Osteocyte (in vitro differentiated cells): ENCODE measurements around the gene HECW1. TPM values are rescaled to one million over a fixed set of nuclear protein-coding genes. Genes with fewer than 3 reads are reported as not detected.

Source experiments
- DNase-seq: peaks from one replicate; pipeline ENCODE4 v3.0.0; 2021; ENCODE audit warnings: mixed read lengths; ENCODE audit not compliant: unreplicated experiment; ENCODE audit errors: extremely low spot score
- H3K27ac Mint-ChIP-seq: one replicate; pipeline ENCODE4 v1.8.0; 2021; ENCODE audit warnings: mild to moderate bottlenecking, mixed read lengths; ENCODE audit not compliant: unreplicated experiment
- H3K27me3 Mint-ChIP-seq: one replicate; pipeline ENCODE4 v1.8.0; 2021; ENCODE audit warnings: mixed read lengths; ENCODE audit not compliant: unreplicated experiment
- H3K36me3 Mint-ChIP-seq: one replicate; pipeline ENCODE4 v1.8.0; 2021; ENCODE audit warnings: mixed read lengths; ENCODE audit not compliant: unreplicated experiment
- H3K4me1 Mint-ChIP-seq: one replicate; pipeline ENCODE4 v1.8.0; 2021; ENCODE audit warnings: mixed read lengths; ENCODE audit not compliant: unreplicated experiment
- H3K4me3 Mint-ChIP-seq: one replicate; pipeline ENCODE4 v1.8.0; 2021; ENCODE audit warnings: mild to moderate bottlenecking, moderate library complexity, mixed read lengths; ENCODE audit not compliant: unreplicated experiment
- H3K9me3 Mint-ChIP-seq: one replicate; pipeline ENCODE4 v1.8.0; 2021; ENCODE audit warnings: mixed read lengths; ENCODE audit not compliant: unreplicated experiment
- total RNA-seq: library from RNA; stranded (reverse); gene quantifications from 2 replicates; pipeline ENCODE4 v1.2.1, GENCODE V29; 2021
- TF ChIP-seq, protein P1 (sequence below): fragments of 200-600 bp; sonication (generic); IDR thresholded peaks from 2 replicates; pipeline ENCODE4 v1.5.0; 2021; ENCODE audit warnings: antibody characterized with exemption, mild to moderate bottlenecking, moderate library complexity

HECW1 gene
- total RNA-seq, 1 donor from 2014 or later = 0.16 TPM

- Mint-ChIP-seq H3K4me3 (no peak overlapping the region), H3K27ac (no peak overlapping the region), H3K9me3 (no peaks in the 10 kb centered on the region), H3K27me3 (peaks cover 44% of the 10 kb centered on the region), H3K4me1 (no peaks in the 10 kb centered on the region), H3K36me3 (no peaks in the 10 kb centered on the region)
- TF ChIP-seq, protein P1, sequence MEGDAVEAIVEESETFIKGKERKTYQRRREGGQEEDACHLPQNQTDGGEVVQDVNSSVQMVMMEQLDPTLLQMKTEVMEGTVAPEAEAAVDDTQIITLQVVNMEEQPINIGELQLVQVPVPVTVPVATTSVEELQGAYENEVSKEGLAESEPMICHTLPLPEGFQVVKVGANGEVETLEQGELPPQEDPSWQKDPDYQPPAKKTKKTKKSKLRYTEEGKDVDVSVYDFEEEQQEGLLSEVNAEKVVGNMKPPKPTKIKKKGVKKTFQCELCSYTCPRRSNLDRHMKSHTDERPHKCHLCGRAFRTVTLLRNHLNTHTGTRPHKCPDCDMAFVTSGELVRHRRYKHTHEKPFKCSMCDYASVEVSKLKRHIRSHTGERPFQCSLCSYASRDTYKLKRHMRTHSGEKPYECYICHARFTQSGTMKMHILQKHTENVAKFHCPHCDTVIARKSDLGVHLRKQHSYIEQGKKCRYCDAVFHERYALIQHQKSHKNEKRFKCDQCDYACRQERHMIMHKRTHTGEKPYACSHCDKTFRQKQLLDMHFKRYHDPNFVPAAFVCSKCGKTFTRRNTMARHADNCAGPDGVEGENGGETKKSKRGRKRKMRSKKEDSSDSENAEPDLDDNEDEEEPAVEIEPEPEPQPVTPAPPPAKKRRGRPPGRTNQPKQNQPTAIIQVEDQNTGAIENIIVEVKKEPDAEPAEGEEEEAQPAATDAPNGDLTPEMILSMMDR = no peak
- DNase-seq = no peak
Measured at GRCh38 chr7:43465581-43466554, 353.4 kb downstream of the HECW1 start.

DNA sequence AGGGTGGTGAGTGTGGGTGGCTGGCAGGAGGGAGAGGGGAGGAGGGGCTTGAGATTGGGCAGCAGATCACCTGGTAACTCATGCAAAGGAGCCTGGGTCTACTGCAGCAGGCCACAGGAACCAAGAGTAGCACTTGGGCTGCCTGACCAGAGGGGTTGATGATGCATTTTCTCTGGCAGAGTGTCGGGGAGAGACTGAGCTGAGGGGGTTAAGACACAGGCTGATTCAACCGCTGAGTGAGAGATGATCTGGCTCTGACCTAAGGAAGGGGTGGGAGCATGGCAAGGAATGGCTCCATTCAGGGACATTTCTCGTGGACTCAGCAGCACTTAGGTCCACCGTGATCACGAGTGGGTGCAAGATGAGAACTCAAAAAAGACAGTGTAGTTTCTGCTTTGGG lies 355.0 kb downstream of the HECW1 start:
- H3K4me3 Mint-ChIP-seq = no peak overlapping the region

GRCh38 chr7:43467846-43468245 lies 355.4 kb downstream of the HECW1 start:
- TF ChIP-seq, protein P1 = no peak
- Mint-ChIP-seq H3K4me1 (no peaks in the 10 kb centered on the region), H3K27me3 (peaks cover 38% of the 10 kb centered on the region), H3K4me3 (no peak overlapping the region), H3K36me3 (no peaks in the 10 kb centered on the region), H3K27ac (no peak overlapping the region), H3K9me3 (no peaks in the 10 kb centered on the region)
- no peak for DNase-seq

More for the DNA sequence above, 355.0 kb downstream of the HECW1 start:
- Mint-ChIP-seq H3K9me3 (no peaks in the 10 kb centered on the region), H3K36me3 (no peaks in the 10 kb centered on the region), H3K4me1 (no peaks in the 10 kb centered on the region), H3K27ac (no peak overlapping the region), H3K27me3 (peaks cover 42% of the 10 kb centered on the region)
- DNase-seq = no peak
- TF ChIP-seq, protein P1 = no peak

DNA sequence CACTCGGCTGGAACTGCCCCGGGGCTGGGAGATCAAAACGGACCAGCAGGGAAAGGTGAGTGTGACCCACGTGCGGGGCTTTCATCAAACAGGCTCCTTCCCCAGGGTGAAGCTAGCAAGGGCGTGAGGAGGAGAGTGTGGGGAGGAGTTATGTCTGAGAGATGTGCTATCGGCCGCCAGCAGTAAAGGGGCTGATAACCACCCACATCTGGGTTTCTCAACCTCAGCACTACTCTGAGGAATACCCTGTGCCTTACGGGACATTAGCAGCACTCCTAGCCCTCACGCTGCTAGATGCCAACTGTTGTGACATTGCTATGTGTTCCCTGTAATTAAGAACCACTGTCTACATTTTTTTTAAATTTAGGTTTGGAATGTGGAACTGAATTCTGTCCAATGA lies 356.6 kb downstream of the HECW1 start:
- Mint-ChIP-seq H3K4me1 (no peaks in the 10 kb centered on the region), H3K27me3 (peaks cover 35% of the 10 kb centered on the region), H3K4me3 (no peak overlapping the region), H3K36me3 (no peaks in the 10 kb centered on the region), H3K9me3 (no peaks in the 10 kb centered on the region), H3K27ac (no peak overlapping the region)
- TF ChIP-seq, protein P1 = no peak
- no peak for DNase-seq

GRCh38 chr7:43470110-43470509 lies 357.7 kb downstream of the HECW1 start:
- Mint-ChIP-seq H3K27me3 (peaks cover 29% of the 10 kb centered on the region), H3K36me3 (no peaks in the 10 kb centered on the region), H3K4me1 (no peaks in the 10 kb centered on the region), H3K4me3 (no peak overlapping the region), H3K9me3 (no peaks in the 10 kb centered on the region), H3K27ac (no peak overlapping the region)
- TF ChIP-seq, protein P1 = no peak
- no peak for DNase-seq
